GM10248 (cell line): Measurements from ENCODE around the gene STAT3.
"Not testable (repeated sequence)": the region's sequence is repeated elsewhere in the genome, so short reads cannot be mapped to it uniquely, and the experiment has no call there.

Experiments used
- CTCF ChIA-PET: fragments of 300-600 bp; sonication (Branson Sonifier 250); formaldehyde crosslinking; extraction: SDS; loops from one replicate; lab custom pipeline; 2021; ENCODE audit warnings: antibody characterized with exemption; lab: Yijun Ruan, JAX
- POLR2A ChIA-PET: fragments of 350-650 bp; sonication (Branson Sonifier 250); formaldehyde crosslinking; extraction: SDS; loops from one replicate; lab custom pipeline; 2020; ENCODE audit warnings: antibody characterized with exemption; lab: Yijun Ruan, JAX
- DNase-seq: peaks from one replicate; pipeline ENCODE4 v3.0.0; 2012; ENCODE audit errors: extremely low spot score
- TF ChIP-seq, protein P1 (sequence below): IDR thresholded peaks from 2 replicates; pipeline ENCODE4 v1.5.1; 2012; ENCODE audit warnings: mild to moderate bottlenecking, low read depth; ENCODE audit errors: extremely low read depth, missing control alignments, control extremely low read depth

The STAT3 gene

DNA sequence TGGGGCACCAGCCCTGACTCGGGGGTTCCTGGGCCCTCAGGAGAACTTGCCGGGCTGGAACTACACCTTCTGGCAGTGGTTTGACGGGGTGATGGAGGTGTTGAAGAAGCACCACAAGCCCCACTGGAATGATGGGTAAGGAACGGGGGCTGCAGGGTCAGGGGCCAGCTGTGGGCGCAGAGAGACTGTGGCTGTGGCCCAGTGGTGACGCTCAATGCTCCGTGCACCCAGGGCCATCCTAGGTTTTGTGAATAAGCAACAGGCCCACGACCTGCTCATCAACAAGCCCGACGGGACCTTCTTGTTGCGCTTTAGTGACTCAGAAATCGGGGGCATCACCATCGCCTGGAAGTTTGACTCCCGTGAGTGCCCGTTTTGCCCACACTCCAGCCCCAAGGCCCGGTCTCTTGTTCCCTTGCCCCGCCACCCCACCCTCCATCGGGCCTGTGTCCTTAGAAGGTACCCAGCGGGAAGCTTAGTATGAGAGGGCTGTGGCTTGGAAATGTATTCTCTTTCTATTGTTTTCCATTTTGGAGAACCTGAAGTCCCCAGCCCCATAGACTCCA is 80.8 kb downstream of the STAT3 start:
- CTCF ChIA-PET: interaction anchor here (1.5 to 31.0 kb wide), 2 partner anchors 95 to 210 kb away, joined by 3 to 890 read pairs; partner anchors contain the start of gene STAT3
- TF ChIP-seq, protein P1, sequence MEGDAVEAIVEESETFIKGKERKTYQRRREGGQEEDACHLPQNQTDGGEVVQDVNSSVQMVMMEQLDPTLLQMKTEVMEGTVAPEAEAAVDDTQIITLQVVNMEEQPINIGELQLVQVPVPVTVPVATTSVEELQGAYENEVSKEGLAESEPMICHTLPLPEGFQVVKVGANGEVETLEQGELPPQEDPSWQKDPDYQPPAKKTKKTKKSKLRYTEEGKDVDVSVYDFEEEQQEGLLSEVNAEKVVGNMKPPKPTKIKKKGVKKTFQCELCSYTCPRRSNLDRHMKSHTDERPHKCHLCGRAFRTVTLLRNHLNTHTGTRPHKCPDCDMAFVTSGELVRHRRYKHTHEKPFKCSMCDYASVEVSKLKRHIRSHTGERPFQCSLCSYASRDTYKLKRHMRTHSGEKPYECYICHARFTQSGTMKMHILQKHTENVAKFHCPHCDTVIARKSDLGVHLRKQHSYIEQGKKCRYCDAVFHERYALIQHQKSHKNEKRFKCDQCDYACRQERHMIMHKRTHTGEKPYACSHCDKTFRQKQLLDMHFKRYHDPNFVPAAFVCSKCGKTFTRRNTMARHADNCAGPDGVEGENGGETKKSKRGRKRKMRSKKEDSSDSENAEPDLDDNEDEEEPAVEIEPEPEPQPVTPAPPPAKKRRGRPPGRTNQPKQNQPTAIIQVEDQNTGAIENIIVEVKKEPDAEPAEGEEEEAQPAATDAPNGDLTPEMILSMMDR: no peak
- no peak for DNase-seq
- POLR2A ChIA-PET: no interaction called here

DNA sequence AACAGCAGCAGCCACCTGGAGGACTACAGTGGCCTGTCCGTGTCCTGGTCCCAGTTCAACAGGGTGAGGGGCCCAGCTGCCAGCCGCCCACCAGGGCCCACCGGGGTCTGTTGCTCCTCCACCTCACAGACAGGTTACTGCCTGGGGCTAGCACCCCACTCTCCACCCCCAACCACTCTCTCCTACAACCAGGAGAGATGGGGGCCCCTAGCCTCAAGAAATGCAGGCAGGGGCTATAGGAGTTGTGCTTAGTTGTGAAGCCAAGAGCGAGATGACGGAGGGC is 81.9 kb downstream of the STAT3 start:
- TF ChIP-seq, protein P1: no peak

DNA sequence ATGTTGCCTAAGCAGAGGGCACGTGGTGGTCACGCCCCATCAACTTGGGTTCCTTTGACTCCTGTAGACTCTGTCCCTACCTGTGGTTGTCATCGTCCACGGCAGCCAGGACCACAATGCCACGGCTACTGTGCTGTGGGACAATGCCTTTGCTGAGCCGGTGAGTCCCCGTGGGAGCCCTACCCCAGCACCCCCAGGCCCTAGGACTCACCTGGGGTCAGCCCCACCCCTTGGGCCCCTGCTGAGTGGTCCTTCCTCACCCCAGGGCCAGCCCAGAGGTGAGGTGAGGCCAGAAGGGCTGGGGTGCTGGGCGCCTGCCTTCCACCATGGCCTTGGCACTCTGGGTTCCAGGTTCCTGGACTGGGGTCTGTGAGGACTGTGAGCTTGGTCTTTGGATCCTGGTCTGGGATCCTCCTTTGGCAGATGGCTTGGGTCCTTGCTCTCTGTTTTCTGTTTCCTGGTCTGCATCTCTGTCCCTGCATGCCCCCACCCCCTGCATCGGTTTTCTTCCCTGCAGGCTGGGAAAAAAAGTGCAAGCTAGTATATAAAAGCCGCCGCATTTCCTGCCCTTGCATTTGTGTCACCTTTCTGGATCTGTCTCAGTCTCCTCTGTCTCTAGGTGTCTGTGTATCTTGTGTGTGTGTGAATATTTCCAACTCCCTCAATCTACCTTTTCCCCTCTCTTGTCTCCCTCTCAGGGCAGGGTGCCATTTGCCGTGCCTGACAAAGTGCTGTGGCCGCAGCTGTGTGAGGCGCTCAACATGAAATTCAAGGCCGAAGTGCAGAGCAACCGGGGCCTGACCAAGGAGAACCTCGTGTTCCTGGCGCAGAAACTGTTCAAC is 82.5 kb downstream of the STAT3 start:
- DNase-seq: no peak
- POLR2A ChIA-PET: interaction anchor here (1.0 kb wide), 1 partner anchor 84 kb away, joined by 3 read pairs; no protein-coding TSS in a partner anchor
- TF ChIP-seq, protein P1: no peak
- CTCF ChIA-PET: interaction anchor here (1.3 kb wide), 1 partner anchor 16 kb away, joined by 4 read pairs; no protein-coding TSS in a partner anchor

More for the DNA sequence above, 81.9 kb downstream of the STAT3 start:
- CTCF ChIA-PET: no interaction called here
- no peak for DNase-seq
- POLR2A ChIA-PET: interaction anchor here (1.0 kb wide), 1 partner anchor 84 kb away, joined by 3 read pairs; no protein-coding TSS in a partner anchor

DNA sequence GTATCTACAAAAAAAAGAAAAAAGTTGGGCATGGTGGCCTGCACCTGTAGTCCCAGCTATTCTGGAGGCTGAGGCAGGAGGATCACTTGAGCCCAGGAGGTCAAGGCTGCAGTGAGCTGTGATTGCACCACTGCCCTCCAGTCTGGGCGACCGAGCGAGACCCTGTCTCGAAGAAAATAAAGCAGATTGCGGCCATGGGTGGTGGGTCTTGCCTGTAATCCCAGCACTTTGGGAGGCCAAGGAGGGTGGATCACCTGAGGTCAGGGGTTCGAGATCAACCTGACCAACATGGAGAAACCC is 83.3 kb downstream of the STAT3 start:
- POLR2A ChIA-PET, DNase-seq: not testable (repeated sequence)
- CTCF ChIA-PET: interaction anchor here (1.3 kb wide), 1 partner anchor 15 kb away, joined by 4 read pairs; no protein-coding TSS in a partner anchor

DNA sequence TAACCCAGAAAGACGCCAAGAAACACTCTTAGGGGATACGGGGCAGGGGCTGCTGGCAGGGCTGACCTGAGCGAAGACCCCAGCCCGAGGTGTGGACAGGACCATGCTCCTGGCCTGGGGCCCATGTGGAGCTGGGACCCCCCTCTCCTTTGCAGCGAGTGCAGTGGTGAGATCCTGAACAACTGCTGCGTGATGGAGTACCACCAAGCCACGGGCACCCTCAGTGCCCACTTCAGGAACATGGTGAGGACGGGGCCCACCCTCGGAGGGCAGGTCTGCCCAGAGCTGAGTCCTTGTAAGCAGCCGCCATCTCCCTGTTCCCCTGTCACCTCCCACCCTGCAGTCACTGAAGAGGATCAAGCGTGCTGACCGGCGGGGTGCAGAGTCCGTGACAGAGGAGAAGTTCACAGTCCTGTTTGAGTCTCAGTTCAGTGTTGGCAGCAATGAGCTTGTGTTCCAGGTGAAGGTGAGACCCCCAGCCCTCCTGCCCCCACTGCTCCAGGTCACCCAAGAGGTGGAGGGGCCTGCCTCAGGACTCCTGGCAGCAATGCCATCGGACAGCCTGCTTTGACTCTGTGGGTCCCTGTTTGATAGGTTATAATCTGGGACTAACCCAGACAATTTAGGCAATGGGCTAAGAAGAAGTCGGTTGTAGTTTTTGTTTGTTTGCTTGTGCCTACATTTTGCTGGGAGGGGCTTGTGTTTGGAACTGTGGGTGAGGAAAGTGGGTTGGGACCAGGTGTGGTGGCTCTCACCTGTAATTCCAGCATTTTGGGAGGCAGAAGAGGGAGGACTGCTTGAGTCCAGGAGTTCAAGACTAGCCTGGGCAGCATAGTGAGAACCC is 83.8 kb downstream of the STAT3 start:
- DNase-seq: no peak
- ChIA-PET POLR2A (interaction anchor here (0.5 to 0.6 kb wide), 2 partner anchors 12 to 300 kb away, joined by 3 read pairs; no protein-coding TSS in a partner anchor), CTCF (interaction anchor here (0.8 to 4.1 kb wide), 4 partner anchors 7 to 14 kb away, joined by 3 to 28 read pairs (median 4); no protein-coding TSS in a partner anchor)
- TF ChIP-seq, protein P1: no peak

DNA sequence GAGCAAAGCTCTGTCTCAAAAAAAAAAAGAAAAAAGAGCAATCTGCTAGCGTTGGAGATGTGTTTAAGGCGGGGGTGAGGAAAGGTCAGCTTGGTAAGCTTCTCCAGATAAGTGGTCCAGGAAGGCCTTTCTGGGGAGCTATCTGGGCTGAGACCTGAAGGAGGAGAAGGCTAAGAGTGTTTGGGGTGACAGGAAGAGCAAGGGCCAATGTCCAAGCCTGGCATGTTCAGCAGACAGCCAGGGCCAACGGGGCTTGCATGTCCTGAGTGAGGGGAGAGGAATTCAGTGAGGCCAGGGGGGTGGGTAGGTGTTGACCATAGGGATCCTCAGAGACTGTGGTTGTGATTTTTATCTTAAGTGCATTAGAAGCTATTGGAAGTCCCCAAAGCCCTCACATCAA is 84.5 kb downstream of the STAT3 start:
- TF ChIP-seq, protein P1: no peak
- POLR2A ChIA-PET: interaction anchor here (0.5 to 0.6 kb wide), 2 partner anchors 13 to 301 kb away, joined by 3 read pairs; no protein-coding TSS in a partner anchor
- CTCF ChIA-PET: interaction anchor here (0.8 to 4.1 kb wide), 5 partner anchors 8 to 103 kb away, joined by 3 to 28 read pairs (median 3); no protein-coding TSS in a partner anchor
- DNase-seq: no peak
